ENCODE measurements around the gene PCBP4.

PCBP4 gene

DNA sequence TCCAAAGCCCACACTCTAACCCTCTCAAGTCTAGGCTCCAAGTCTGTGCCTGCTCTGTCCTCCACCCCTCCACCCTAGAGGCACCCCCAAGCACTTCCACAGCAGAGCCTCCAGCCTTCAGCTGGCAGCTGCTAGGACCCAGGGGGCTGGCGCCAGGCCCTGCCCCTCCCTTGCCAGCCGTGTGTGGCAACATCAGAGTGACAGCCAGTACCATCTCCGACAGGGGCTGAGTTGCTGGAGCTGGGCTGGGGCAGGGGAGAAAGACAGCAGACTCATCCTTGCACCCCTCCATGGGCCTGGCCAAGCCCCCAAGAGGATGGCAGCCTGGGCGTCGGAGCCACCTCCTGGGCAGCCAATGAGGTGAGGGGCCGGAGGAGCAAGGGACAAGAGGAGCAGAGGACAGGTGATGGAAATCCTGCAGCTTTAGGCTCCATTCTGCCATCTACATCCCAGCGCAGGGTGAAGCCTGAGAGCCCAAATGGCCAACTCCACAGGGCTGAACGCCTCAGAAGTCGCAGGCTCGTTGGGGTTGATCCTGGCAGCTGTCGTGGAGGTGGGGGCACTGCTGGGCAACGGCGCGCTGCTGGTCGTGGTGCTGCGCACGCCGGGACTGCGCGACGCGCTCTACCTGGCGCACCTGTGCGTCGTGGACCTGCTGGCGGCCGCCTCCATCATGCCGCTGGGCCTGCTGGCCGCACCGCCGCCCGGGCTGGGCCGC, 11.9 kb downstream of the PCBP4 start, which contains the start of gene GPR62:
GPR62 (plus strand) TSS at position 207 of the 718 bp plus-strand sequence; CDS start at position 479, 272 bp downstream.
- DNase-seq (ENCODE audit: low spot score) = no peak

GRCh38 chr3:51954713-51955112, 12.5 kb downstream of the PCBP4 start:
- DNase-seq (ENCODE audit: low spot score) = no peak

DNA sequence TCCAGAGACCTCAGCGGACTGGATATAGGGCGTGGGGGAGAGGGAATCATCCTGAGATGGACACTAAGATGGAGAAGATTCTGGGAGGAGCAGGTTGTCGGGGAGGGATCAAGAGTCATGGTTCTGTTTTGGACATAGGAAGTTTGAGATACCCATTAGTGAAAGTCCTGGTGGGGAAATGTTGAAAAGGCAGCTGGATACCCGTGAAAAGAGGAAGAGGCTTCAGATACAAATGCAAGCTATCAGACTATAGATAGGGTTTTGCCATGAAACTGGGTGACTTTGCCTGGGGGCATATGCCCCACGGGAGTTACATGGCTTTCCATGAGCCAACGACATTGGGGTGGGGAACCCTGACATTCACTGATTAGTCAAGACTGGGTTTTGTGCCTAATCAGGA, 13.1 kb downstream of the PCBP4 start:
- DNase-seq (ENCODE audit: low spot score) = no peak

DNA sequence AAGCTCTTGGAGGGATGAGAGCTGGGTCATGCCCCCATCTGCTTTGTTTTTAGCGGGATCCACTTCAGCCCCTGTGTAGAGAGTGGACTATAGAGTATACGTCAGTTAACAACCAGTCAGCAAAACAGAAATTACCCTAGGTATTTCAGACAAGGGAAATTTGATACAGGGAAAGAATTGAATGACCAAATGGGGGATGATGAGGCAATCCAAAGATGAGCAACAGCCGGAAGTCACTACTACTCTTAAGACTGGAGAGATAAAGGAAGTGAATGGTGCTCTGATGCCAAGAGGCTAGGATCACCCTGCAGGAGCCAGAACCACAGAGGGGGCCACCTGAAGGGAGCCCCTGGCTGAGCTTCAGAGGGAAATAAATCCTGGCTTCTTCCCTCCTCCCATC, 13.8 kb downstream of the PCBP4 start:
- peak; percentile 29 for DNase-seq (ENCODE audit: low spot score)

- no peak for DNase-seq (ENCODE audit: low spot score)
Measured at GRCh38 chr3:51950899-51951298, 16.4 kb downstream of the PCBP4 start.

DNA sequence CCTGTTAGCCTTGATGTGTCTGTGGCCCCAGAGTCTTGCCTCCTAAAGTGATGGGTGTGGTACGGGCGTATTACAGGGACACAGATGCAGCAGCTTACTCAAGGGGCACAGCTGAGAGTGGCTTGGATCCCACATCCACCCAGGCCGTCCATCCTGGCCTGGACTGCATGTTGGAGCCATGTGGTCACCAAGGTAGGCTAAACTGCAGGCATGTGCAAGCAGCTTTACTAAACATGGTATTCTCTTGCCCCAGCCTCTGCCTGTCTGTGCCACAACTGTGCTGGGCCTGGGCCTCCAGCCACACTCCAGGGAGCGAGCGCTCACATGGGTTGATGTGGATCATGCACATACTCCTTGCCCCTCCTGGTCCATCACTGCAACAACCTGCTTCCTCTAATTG, 18.1 kb downstream of the PCBP4 start:
- no peak for DNase-seq (ENCODE audit: low spot score)

DNA sequence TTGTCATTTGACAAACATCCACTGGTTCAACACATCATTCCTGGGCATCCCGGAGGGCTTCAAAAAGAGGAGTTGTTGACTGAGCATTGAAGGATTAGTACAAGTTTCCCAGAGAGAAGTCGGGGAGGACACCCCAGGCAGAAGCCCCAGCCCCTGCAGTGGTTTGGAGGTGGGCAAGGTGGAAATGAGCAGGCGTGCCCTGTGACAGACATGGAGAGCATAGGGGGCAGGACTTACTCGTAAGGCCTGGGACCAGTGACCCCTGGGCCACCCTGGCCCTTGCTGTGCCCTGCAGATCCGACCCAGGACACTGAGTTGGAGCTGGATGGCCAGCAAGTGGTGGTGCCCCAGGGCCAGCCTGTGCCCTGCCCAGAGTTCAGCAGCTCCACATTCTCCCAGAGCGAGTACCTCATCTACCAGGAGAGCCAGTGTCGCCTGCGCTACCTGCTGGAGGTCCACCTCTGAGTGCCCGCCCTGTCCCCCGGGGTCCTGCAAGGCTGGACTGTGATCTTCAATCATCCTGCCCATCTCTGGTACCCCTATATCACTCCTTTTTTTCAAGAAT, 19.2 kb downstream of the PCBP4 start:
- no peak for DNase-seq (ENCODE audit: low spot score)

DNA sequence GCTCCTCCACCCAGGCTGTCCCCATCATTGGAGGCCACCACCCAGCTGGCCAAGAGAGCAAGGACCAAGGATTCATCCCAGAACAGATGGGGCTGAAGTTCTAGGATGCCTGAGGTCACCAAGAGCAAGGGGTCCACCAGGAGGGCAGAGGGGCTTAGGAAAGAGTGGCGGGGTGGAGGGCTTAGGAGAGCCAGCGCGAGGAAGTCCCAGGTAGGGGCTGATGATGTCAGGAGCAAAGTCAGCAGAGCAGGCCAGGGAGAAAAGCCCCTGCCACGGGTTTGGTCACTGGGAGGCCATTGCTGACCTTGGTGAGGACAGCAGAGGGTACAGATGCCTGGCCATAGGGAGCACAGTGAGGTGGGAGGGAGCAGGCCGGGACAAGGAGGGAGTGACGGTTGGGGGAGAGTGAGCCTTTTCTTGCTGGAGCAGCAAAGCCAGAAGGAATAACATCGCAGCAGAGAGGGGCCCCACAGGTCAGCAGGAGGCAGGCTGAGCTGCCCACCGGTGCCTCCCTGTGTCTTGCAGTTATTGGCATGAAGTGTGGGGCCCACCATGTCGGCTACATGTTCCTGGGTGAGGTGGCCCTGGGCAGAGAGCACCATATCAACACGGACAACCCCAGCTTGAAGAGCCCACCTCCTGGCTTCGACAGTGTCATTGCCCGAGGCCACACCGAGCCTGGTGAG, 19.9 kb downstream of the PCBP4 start:
- no peak for DNase-seq (ENCODE audit: low spot score)

DNA sequence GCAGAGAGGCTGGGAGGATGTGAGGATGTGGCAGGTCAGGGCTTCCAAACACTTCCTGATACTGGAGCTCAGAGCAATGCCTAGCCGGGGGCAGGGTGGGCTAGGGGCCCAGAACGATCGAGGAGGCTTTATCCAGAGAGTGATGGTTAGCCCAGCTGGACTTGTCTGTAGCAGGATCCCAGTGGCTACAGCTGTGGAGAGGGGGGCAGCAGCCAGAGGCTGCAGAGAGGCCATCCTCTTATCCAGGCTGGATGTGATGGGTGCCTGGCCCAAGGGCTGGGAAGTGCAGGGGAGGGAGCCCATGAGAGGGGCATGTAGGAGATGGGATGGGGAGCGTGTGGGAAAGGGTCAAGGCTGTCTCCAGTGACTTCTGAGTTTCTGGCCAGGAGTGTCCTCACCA, 20.5 kb downstream of the PCBP4 start:
- no peak for DNase-seq (ENCODE audit: low spot score)

- DNase-seq (ENCODE audit: low spot score) = no peak
Measured at GRCh38 chr3:51945926-51946705, 21.1 kb downstream of the PCBP4 start.

DNA sequence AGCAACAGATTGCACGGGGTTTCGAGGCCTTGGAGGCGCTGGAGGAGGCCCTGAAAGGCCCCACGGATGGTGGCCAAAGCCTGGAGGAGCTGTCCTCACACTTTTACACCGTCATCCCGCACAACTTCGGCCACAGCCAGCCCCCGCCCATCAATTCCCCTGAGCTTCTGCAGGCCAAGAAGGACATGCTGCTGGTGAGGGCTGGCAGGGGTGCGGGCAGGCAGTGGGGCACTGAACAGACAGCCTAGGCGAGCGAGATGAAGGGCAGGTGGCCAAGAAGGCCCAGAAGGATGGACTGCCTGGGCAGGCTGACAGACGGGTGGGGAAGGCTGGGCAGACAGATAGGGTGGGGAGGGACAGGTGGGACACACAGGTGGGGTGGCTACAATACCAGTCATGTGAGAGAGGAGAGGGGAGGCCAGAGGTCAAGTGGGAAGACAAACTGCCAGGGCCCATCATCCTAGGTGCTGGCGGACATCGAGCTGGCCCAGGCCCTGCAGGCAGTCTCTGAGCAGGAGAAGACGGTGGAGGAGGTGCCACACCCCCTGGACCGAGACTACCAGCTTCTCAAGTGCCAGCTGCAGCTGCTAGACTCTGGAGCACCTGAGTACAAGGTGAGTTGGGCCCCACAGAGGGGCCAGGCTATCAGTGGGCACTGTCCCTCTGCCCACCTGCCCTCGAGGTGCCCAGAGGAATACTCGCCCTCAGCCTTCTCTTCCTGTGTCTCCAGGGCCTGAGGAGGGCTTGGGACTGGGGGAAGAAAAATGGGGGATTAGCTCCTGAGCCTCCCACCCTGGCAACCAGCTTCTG, 22.0 kb downstream of the PCBP4 start:
- no peak for DNase-seq (ENCODE audit: low spot score)

GRCh38 chr3:51944451-51945021, 22.7 kb downstream of the PCBP4 start:
- no peak for DNase-seq (ENCODE audit: low spot score)

GRCh38 chr3:51943451-51944391, 23.5 kb downstream of the PCBP4 start:
- no peak for DNase-seq (ENCODE audit: low spot score)

DNA sequence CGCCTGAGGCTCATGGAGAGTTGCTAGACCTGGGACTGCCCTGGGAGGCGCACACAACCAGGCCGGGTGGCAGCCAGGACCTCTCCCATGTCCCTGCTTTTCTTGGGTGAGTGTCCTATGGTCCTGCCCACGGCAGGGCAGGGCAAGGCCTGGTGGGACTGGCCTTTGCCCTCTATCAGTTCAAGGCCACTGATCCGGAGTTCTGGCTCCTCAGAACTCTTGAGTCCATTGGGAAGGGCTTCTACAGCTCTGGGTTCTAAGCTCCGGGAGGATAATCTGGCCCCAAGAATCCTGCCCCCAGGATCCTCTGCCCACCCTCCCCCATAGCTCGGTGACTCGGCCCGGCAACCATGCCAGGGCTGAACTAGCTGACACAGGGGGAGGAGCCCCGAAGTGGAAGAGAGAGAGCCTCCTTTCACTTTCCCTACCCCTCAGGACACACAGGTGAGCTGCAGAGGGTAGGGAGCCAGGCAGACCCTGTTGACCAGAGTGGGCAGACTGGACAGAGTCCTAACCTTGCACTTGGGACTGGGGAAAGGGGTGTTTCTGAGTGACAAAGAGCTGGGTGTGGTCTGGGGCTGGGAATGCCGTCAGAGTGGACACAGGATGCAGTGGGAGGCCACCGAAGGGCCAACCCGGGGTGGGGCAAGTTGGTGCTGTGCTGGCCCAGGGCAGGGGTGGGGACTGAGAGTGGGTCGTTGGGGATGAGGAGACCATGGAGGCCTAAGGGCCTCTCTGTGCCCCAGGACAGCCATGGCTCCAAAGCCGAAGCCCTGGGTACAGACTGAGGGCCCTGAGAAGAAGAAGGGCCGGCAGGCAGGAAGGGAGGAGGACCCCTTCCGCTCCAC, 24.4 kb downstream of the PCBP4 start:
- DNase-seq (ENCODE audit: low spot score) = peak; percentile 97

GRCh38 chr3:51941798-51942602, 25.3 kb downstream of the PCBP4 start, which contains the start of the genes PARP3 and RRP9:
Gene PARP3 (plus strand): TSS chr3:51942363. CDS start chr3:51943356, 993 bp downstream.
Gene RRP9 (minus strand): TSS chr3:51941904. CDS start chr3:51941867, 37 bp downstream.
- DNase-seq (ENCODE audit: low spot score) = peak; percentile 100

DNA sequence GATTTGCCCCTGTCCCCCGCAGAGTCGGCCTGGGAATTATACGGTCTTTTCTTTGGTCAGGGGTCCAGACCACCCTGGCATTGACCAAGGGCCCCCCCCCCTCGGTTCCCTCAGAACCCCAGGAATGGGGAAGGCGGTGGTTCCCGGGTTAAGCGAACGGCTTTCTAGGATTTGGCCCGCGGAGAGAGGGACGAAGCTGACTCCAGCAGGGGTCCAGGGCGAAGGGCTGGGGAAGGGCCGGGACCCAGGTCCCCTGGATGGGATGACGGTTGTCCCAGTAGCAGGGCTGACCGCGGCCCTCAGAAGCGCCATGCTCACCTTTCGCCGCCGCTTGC, 25.8 kb downstream of the PCBP4 start:
- no peak for DNase-seq (ENCODE audit: low spot score)

GRCh38 chr3:51940648-51941462, 26.4 kb downstream of the PCBP4 start:
- no peak for DNase-seq (ENCODE audit: low spot score)
